H1 (cell line): ENCODE data around the gene OR2AJ1. TPM values are rescaled to one million over a fixed set of nuclear protein-coding genes. Genes with fewer than 3 reads are reported as not detected.

Experiments
- CTCF ChIA-PET: fragments of 300-600 bp; sonication (Branson Sonifier 250); formaldehyde crosslinking; loops from one replicate; lab custom pipeline; 2021; ENCODE audit not compliant: partially characterized antibody; lab: Charles Lee
- POLR2A ChIA-PET: fragments of 300-600 bp; sonication (Branson Sonifier 250); formaldehyde crosslinking; loops from one replicate; lab custom pipeline; 2021; ENCODE audit warnings: inconsistent platforms; ENCODE audit not compliant: partially characterized antibody; lab: Charles Lee
- DNase-seq, 2 experiments: peaks; one replicate each; pipeline versions ENCODE4 v3.0.0 to v3.0.0-alpha.2; 2010 to 2022; ENCODE audit warnings: low spot score in 2 of 2, low read depth in 1 of 2, mixed read lengths in 1 of 2
- FAIRE-seq: peaks from 2 replicates; lab custom pipeline; 2011; peaks lifted over from hg19 to GRCh38; lab: Jason Lieb, UNC
- H2AFZ ChIP-seq: 2 replicates; pipeline ENCODE4 v1.8.1; 2012; ENCODE audit warnings: low read length, inconsistent platforms
- H2AK5ac ChIP-seq: 2 replicates; pipeline ENCODE4 v1.6.1; 2013; ENCODE audit warnings: low read depth, low read length
- H2BK120ac ChIP-seq: replicated peaks from 2 replicates; pipeline ENCODE3; 2013; ENCODE audit warnings: low read depth, low read length, inconsistent platforms
- H2BK12ac ChIP-seq: 2 replicates; pipeline ENCODE4 v1.6.1; 2013; ENCODE audit warnings: low read depth, low read length
- H2BK15ac ChIP-seq: 2 replicates; pipeline ENCODE4 v1.6.1; 2013; ENCODE audit warnings: low read length
- H2BK20ac ChIP-seq: 2 replicates; pipeline ENCODE4 v1.6.1; 2013; ENCODE audit warnings: low read length
- H2BK5ac ChIP-seq: 2 replicates; pipeline ENCODE4 v1.6.1; 2013; ENCODE audit warnings: low read depth, low read length
- H3K14ac ChIP-seq: 2 replicates; pipeline ENCODE4 v1.6.1; 2013; ENCODE audit warnings: inconsistent platforms; ENCODE audit not compliant: insufficient read length
- H3K18ac ChIP-seq: 2 replicates; pipeline ENCODE4 v1.6.1; 2013; ENCODE audit warnings: low read length; ENCODE audit errors: extremely low read depth
- H3K23ac ChIP-seq: 2 replicates; pipeline ENCODE4 v1.6.1; 2013; ENCODE audit warnings: inconsistent platforms; ENCODE audit not compliant: insufficient read length
- H3K23me2 ChIP-seq: 2 replicates; pipeline ENCODE4 v1.6.1; 2013; ENCODE audit warnings: low read depth, low read length
- H3K27ac ChIP-seq: 2 replicates; pipeline ENCODE4 v1.6.1; 2011; ENCODE audit warnings: low read depth, low read length, inconsistent platforms
- H3K27me3 ChIP-seq, 4 experiments: replicated peaks in 1 of 4; 1 replicate in 1 of 4; 2 replicates in 3 of 4; pipeline versions ENCODE4 v1.6.1 to v1.8.1; 2011 to 2013; ENCODE audit warnings: low read length in 3 of 4, mild to moderate bottlenecking in 3 of 4, inconsistent platforms in 2 of 4, mixed read lengths in 2 of 4, moderate library complexity in 1 of 4; ENCODE audit not compliant: control insufficient read depth in 3 of 4, insufficient read depth in 3 of 4; ENCODE audit errors: extremely low read depth in 1 of 4
- H3K36me3 ChIP-seq, 4 experiments: 2 replicates each; pipeline versions ENCODE4 v1.6.1 to v1.8.1; 2011 to 2013; ENCODE audit warnings: mild to moderate bottlenecking in 4 of 4, low read length in 3 of 4, moderate library complexity in 2 of 4, control low read depth in 1 of 4, inconsistent platforms in 1 of 4; ENCODE audit not compliant: insufficient read depth in 4 of 4, control insufficient read depth in 2 of 4
- H3K4ac ChIP-seq: replicated peaks from 2 replicates; pipeline ENCODE3; 2013; ENCODE audit warnings: low read length, low read depth, mixed read lengths, inconsistent platforms; ENCODE audit not compliant: insufficient read length
- H3K4me1 ChIP-seq, 4 experiments: replicated peaks in 1 of 4; 1 replicate in 1 of 4; 2 replicates in 3 of 4; pipeline versions ENCODE4 v1.6.1 to v1.8.1; 2011 to 2013; ENCODE audit warnings: low read length in 3 of 4, inconsistent platforms in 2 of 4, mixed read lengths in 1 of 4; ENCODE audit not compliant: insufficient read depth in 4 of 4, control insufficient read depth in 3 of 4
- H3K4me2 ChIP-seq, 2 experiments: 2 replicates each; pipeline versions ENCODE4 v1.6.1 to v1.8.1; 2011 to 2013; ENCODE audit warnings: low read depth in 2 of 2, low read length in 2 of 2, control low read depth in 1 of 2, inconsistent platforms in 1 of 2, mild to moderate bottlenecking in 1 of 2; ENCODE audit not compliant: insufficient read depth in 1 of 2
- H3K4me3 ChIP-seq, 4 experiments: fragments of 200-600, 300-600 bp in 1 of 4; sonication (generic), shearing (Covaris generic), sonication (Bioruptor Twin) in 1 of 4; 2 replicates each; pipeline versions ENCODE4 v1.5.1 to v1.8.1; 2011 to 2016; ENCODE audit warnings: low read length in 4 of 4, low read depth in 3 of 4, control low read depth in 2 of 4, inconsistent platforms in 2 of 4, mild to moderate bottlenecking in 2 of 4, mixed read lengths in 1 of 4, moderate library complexity in 1 of 4; ENCODE audit not compliant: insufficient read depth in 2 of 4; ENCODE audit errors: extremely low read depth in 1 of 4
- H3K56ac ChIP-seq: replicated peaks from 2 replicates; pipeline ENCODE3; 2013; ENCODE audit warnings: low read depth, mild to moderate bottlenecking, mixed read lengths, low read length, inconsistent platforms; ENCODE audit not compliant: insufficient read length
- H3K79me1 ChIP-seq: 2 replicates; pipeline ENCODE4 v1.6.1; 2013; ENCODE audit warnings: low read depth, low read length, control low read depth
- H3K79me2 ChIP-seq, 2 experiments: 2 replicates each; pipeline versions ENCODE4 v1.6.1 to v1.8.1; 2012 to 2013; ENCODE audit warnings: low read length in 2 of 2, mild to moderate bottlenecking in 2 of 2, inconsistent platforms in 1 of 2; ENCODE audit not compliant: insufficient read depth in 2 of 2, control insufficient read depth in 1 of 2
- H3K9ac ChIP-seq, 4 experiments: replicated peaks in 1 of 4; 1 replicate in 1 of 4; 2 replicates in 3 of 4; pipeline versions ENCODE4 v1.6.1 to v1.8.1; 2011 to 2013; ENCODE audit warnings: low read depth in 3 of 4, low read length in 3 of 4, control low read depth in 2 of 4, mild to moderate bottlenecking in 2 of 4, moderate library complexity in 2 of 4, inconsistent platforms in 1 of 4; ENCODE audit errors: extremely low read depth in 1 of 4
- H3K9me3 ChIP-seq, 2 experiments: 2 replicates each; pipeline versions ENCODE4 v1.6.1 to v1.8.1; 2012 to 2013; ENCODE audit warnings: mild to moderate bottlenecking in 2 of 2, moderate library complexity in 2 of 2, control low read depth in 1 of 2, inconsistent platforms in 1 of 2, low read depth in 1 of 2, low read length in 1 of 2, mixed read lengths in 1 of 2; ENCODE audit not compliant: insufficient read depth in 2 of 2
- H4K20me1 ChIP-seq, 2 experiments: replicated peaks in 1 of 2; 2 replicates each; pipeline versions ENCODE3 to v1.8.1; 2011 to 2013; ENCODE audit warnings: inconsistent platforms in 2 of 2, low read length in 2 of 2, mild to moderate bottlenecking in 1 of 2; ENCODE audit not compliant: insufficient read depth in 2 of 2, control insufficient read depth in 1 of 2
- H4K5ac ChIP-seq: 2 replicates; pipeline ENCODE4 v1.6.1; 2013; ENCODE audit warnings: low read length, low read depth, mixed read lengths, inconsistent platforms; ENCODE audit not compliant: insufficient read length
- H4K8ac ChIP-seq: 2 replicates; pipeline ENCODE4 v1.8.0; 2013; ENCODE audit warnings: mild to moderate bottlenecking, moderate library complexity, low read length, inconsistent platforms; ENCODE audit not compliant: insufficient read depth; ENCODE audit errors: extremely low read depth
- H4K91ac ChIP-seq: replicated peaks from 2 replicates; pipeline ENCODE3; 2013; ENCODE audit warnings: low read length, mixed read lengths, inconsistent platforms; ENCODE audit not compliant: insufficient read length
- CHD2 ChIP-seq: IDR thresholded peaks from 2 replicates; pipeline ENCODE4 v1.6.1; 2012; ENCODE audit warnings: low read length, improper control_type of control experiment
- EGR1 ChIP-seq: IDR thresholded peaks from 2 replicates; pipeline ENCODE4 v1.6.1; 2011; ENCODE audit warnings: low read depth, low read length, borderline replicate concordance
- FOSL1 ChIP-seq: IDR thresholded peaks from 2 replicates; pipeline ENCODE4 v1.6.1; 2011; ENCODE audit warnings: mild to moderate bottlenecking, low read depth, low read length, moderate library complexity; ENCODE audit not compliant: insufficient read depth
- GABPA ChIP-seq: IDR thresholded peaks from 2 replicates; pipeline ENCODE4 v1.6.1; 2011; ENCODE audit warnings: mild to moderate bottlenecking, low read length, moderate library complexity, borderline replicate concordance; ENCODE audit not compliant: insufficient read depth
- JUN ChIP-seq: IDR thresholded peaks from 2 replicates; pipeline ENCODE4 v1.6.1; 2011; ENCODE audit warnings: low read depth, mild to moderate bottlenecking, improper control_type of control experiment, low read length
- KDM1A ChIP-seq: fragments of 200-600, 300-600 bp; sonication (generic); IDR thresholded peaks from 2 replicates; pipeline ENCODE4 v1.7.1; 2016; ENCODE audit warnings: mild to moderate bottlenecking, low read length, borderline replicate concordance
- SIX5 ChIP-seq: IDR thresholded peaks from 2 replicates; pipeline ENCODE4 v1.6.1; 2011; ENCODE audit warnings: mild to moderate bottlenecking, low read depth, low read length
- SP4 ChIP-seq: IDR thresholded peaks from 2 replicates; pipeline ENCODE4 v1.6.1; 2012; ENCODE audit warnings: low read length, inconsistent platforms
- TBP ChIP-seq: IDR thresholded peaks from 2 replicates; pipeline ENCODE4 v1.6.1; 2011; ENCODE audit warnings: low read depth, low read length, improper control_type of control experiment
- ZNF274 ChIP-seq: IDR thresholded peaks from 2 replicates; pipeline ENCODE4 v1.7.0; 2012; ENCODE audit warnings: low read length, borderline replicate concordance; ENCODE audit errors: extremely low read depth
- WGBS, 2 experiments: shearing (Covaris generic) in 1 of 2; methylation state at CpG; one replicate each; pipeline versions ENCODE4 v1.1.6 to v1.1.7; 2013 to 2015; ENCODE audit warnings: low lambda C conversion rate in 2 of 2, mixed read lengths in 2 of 2, inconsistent platforms in 1 of 2, low coverage in 1 of 2, missing lambda C conversion rate in 1 of 2; ENCODE audit not compliant: insufficient replicate concordance in 2 of 2, insufficient coverage in 1 of 2, insufficient read length in 1 of 2; ENCODE audit errors: extremely low coverage in 1 of 2, missing lambda C conversion rate in 1 of 2; 5-methylcytosine and 5-hydroxymethylcytosine counted together
- polyA plus RNA-seq, 7 experiments: library from polyadenylated mRNA; depleted of rRNA in 3 of 7; stranded (reverse) in 5 of 7; unstranded in 2 of 7; fragments of >200 nt in 5 of 7; fragments of 200-250 nt in 2 of 7; gene quantifications; 1 replicate in 5 of 7; 2 replicates in 1 of 7; 4 replicates in 1 of 7; pipeline versions ENCODE4 v1.2.1 to v1.2.3, GENCODE V29; 2011 to 2013; ENCODE audit warnings: missing spikeins in 2 of 7, mixed read lengths in 2 of 7
- total RNA-seq: library from RNA; stranded (reverse); fragmentation: NEBNext Ultra II Directional; extraction: Animal tissue kit (Norgen Biotek cat#: 25700); gene quantifications from 2 replicates; pipeline ENCODE4 v1.2.1, GENCODE V29; 2021
- TF ChIP-seq, protein P1 (sequence below), 3 experiments: IDR thresholded peaks; 1 replicate in 2 of 3; 2 replicates in 1 of 3; pipeline versions ENCODE4 v1.5.1 to v1.6.1; 2011; ENCODE audit warnings: low read length in 3 of 3, mild to moderate bottlenecking in 3 of 3, inconsistent platforms in 2 of 3, low read depth in 1 of 3, moderate library complexity in 1 of 3; ENCODE audit not compliant: insufficient read depth in 1 of 3; ENCODE audit errors: control extremely low read depth in 1 of 3
- TF ChIP-seq, protein P2 (sequence below): IDR thresholded peaks from 2 replicates; pipeline ENCODE4 v1.6.1; 2011; ENCODE audit warnings: low read depth, mild to moderate bottlenecking, low read length; ENCODE audit not compliant: insufficient read depth

The OR2AJ1 gene
- total and polyA plus RNA-seq, 2 of the 8 experiments (the other 6 are each of a cell fraction or from before 2014, with no cell fraction given) = not detected

DNA sequence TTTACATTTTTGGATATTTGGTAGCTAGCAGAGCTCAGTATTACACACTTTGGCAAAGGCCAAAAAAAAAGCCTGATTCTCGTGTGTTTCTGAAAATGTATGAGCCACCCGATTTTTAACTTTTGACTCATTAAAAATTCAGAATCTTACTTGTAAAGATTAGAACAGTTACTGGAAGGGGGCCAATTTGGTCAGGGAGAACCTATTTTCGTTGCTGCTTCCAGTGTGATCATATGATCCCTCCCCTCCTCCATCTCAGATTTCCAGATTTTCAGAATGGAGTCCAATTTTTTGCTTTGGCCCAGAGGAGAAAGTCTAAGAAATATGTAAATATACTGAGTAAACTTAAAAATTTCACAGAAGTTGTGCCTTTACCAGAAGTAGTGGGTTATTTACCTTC lies 37.1 kb downstream of the OR2AJ1 start:
- no peak overlapping the region for H3K4ac ChIP-seq
- H4K8ac ChIP-seq = no peak overlapping the region
- POLR2A ChIA-PET = no interaction called here
- no peak overlapping the region for H2BK5ac ChIP-seq
- no peaks in the 10 kb centered on the region for H3K4me1 ChIP-seq
- CTCF ChIA-PET = no interaction called here
- no peaks in the 10 kb centered on the region for H4K20me1 ChIP-seq
- no peak overlapping the region for H2AFZ ChIP-seq
- H4K91ac ChIP-seq = no peak overlapping the region
- H3K23me2 ChIP-seq = no peaks in the 10 kb centered on the region
- no peak overlapping the region for H3K18ac ChIP-seq
- H3K27ac ChIP-seq = no peak overlapping the region
- no peak overlapping the region for H3K56ac ChIP-seq
- no peak overlapping the region for H3K9ac ChIP-seq
- H3K36me3 ChIP-seq = no peaks in the 10 kb centered on the region
- no peak overlapping the region for H2BK120ac ChIP-seq
- no peaks in the 10 kb centered on the region for H3K79me2 ChIP-seq
- H3K4me2 ChIP-seq = no peak overlapping the region
- FAIRE-seq (no peak), DNase-seq (no peak)
- H3K27me3 ChIP-seq = no peaks in the 10 kb centered on the region
- H3K23ac ChIP-seq = no peak overlapping the region
- WGBS, 2 experiments = 35% methylated on average over 3 of the region's 3 CpGs; no CpG with 5 or more reads in 1 of the 2 experiments
- no peaks in the 10 kb centered on the region for H3K79me1 ChIP-seq
- H2BK15ac ChIP-seq = no peak overlapping the region
- H2BK20ac ChIP-seq = no peak overlapping the region
- H3K9me3 ChIP-seq = peaks cover 31 to 40% of the 10 kb centered on the region in 2 experiments
- no peak overlapping the region for H3K4me3 ChIP-seq
- no peak overlapping the region for H3K14ac ChIP-seq
- H2BK12ac ChIP-seq = no peak overlapping the region
- H4K5ac ChIP-seq = no peak overlapping the region
- H2AK5ac ChIP-seq = no peak overlapping the region
- TF ChIP-seq CHD2 = no peak
- TF ChIP-seq, protein P1, sequence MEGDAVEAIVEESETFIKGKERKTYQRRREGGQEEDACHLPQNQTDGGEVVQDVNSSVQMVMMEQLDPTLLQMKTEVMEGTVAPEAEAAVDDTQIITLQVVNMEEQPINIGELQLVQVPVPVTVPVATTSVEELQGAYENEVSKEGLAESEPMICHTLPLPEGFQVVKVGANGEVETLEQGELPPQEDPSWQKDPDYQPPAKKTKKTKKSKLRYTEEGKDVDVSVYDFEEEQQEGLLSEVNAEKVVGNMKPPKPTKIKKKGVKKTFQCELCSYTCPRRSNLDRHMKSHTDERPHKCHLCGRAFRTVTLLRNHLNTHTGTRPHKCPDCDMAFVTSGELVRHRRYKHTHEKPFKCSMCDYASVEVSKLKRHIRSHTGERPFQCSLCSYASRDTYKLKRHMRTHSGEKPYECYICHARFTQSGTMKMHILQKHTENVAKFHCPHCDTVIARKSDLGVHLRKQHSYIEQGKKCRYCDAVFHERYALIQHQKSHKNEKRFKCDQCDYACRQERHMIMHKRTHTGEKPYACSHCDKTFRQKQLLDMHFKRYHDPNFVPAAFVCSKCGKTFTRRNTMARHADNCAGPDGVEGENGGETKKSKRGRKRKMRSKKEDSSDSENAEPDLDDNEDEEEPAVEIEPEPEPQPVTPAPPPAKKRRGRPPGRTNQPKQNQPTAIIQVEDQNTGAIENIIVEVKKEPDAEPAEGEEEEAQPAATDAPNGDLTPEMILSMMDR (IDR thresholded peaks at IDR 0.05; ENCODE audit: control extremely low read depth in 1 of 3, insufficient read depth in 1 of 3, low read depth in 1 of 3, low read length in 3 of 3) = no peak
- TF ChIP-seq JUN = no peak
- no peak for TF ChIP-seq ZNF274
- TF ChIP-seq SIX5 = no peak
- no peak for TF ChIP-seq FOSL1
- TF ChIP-seq EGR1 = no peak
- no peak for TF ChIP-seq TBP
- no peak for TF ChIP-seq KDM1A
- no peak for TF ChIP-seq SP4
- TF ChIP-seq, protein P2, sequence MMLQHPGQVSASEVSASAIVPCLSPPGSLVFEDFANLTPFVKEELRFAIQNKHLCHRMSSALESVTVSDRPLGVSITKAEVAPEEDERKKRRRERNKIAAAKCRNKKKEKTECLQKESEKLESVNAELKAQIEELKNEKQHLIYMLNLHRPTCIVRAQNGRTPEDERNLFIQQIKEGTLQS = no peak
- no peak for TF ChIP-seq GABPA
